ENCODE data around the gene KCNN1. TPM values are rescaled to one million over a fixed set of nuclear protein-coding genes. Genes with fewer than 3 reads are reported as not detected.

Gene KCNN1
- total and polyA plus RNA-seq, 9 of the 15 experiments (the other 6 are each of a cell fraction or from before 2014, with no cell fraction given), result 0.01 to 6.2 (median 0.72) TPM

DNA sequence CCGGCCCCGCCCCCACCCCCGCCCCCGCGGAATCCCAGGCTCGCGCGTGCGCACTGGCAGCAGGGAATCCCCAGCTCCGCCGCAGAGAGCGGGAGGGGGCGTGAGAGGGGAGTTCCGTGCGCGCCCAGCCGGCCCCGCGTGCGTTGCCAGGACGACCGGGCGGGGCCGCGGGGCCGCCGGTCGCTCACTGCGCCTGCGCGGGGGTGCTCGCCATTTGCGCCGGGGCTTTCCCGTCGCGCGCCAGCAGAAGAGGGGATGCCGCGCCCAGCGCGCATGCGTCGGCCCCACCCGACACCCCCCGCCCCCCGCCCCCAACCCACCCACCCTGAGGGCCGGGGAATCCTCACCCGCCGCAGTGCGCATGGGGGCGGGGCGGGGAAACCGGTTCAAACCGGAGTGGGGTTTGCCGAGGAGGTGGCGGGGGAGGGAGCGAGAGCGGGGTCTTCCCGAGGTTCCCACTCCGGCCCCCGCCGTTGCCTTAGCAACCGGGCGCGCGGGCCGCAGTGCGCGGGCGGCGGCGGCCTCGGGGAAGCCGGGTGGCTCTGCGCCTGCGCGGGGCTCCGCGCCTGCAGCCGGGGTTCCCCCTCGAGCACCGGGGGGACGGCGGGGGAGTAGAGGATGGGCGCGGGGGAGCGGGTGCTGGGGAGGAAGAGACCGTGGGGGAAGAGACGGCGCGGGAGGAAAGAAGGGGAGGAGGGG, 18.9 kb upstream of the KCNN1 start:
- peak; percentile 58 for FAIRE-seq
- TF ChIP-seq HCFC1 (IDR thresholded peaks at IDR 0.05; ENCODE audit: low read depth, low read length), result peak; percentile 42
- no peak for TF ChIP-seq CBX3 (IDR thresholded peaks at IDR 0.05; ENCODE audit: borderline replicate concordance in 1 of 2, low read length in 2 of 2)
- TF ChIP-seq EP400 (IDR thresholded peaks at IDR 0.05), result no peak
- 0 out of 4 replicates have a peak, but pooled peaks of 1 of the 2 experiments have one; percentile 41 for TF ChIP-seq KDM4B (IDR thresholded peaks at IDR 0.05; ENCODE audit: borderline replicate concordance in 2 of 2, low read depth in 1 of 2)
- TF ChIP-seq, protein P1, sequence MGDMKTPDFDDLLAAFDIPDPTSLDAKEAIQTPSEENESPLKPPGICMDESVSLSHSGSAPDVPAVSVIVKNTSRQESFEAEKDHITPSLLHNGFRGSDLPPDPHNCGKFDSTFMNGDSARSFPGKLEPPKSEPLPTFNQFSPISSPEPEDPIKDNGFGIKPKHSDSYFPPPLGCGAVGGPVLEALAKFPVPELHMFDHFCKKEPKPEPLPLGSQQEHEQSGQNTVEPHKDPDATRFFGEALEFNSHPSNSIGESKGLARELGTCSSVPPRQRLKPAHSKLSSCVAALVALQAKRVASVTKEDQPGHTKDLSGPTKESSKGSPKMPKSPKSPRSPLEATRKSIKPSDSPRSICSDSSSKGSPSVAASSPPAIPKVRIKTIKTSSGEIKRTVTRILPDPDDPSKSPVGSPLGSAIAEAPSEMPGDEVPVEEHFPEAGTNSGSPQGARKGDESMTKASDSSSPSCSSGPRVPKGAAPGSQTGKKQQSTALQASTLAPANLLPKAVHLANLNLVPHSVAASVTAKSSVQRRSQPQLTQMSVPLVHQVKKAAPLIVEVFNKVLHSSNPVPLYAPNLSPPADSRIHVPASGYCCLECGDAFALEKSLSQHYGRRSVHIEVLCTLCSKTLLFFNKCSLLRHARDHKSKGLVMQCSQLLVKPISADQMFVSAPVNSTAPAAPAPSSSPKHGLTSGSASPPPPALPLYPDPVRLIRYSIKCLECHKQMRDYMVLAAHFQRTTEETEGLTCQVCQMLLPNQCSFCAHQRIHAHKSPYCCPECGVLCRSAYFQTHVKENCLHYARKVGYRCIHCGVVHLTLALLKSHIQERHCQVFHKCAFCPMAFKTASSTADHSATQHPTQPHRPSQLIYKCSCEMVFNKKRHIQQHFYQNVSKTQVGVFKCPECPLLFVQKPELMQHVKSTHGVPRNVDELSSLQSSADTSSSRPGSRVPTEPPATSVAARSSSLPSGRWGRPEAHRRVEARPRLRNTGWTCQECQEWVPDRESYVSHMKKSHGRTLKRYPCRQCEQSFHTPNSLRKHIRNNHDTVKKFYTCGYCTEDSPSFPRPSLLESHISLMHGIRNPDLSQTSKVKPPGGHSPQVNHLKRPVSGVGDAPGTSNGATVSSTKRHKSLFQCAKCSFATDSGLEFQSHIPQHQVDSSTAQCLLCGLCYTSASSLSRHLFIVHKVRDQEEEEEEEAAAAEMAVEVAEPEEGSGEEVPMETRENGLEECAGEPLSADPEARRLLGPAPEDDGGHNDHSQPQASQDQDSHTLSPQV (IDR thresholded peaks at IDR 0.05), result no peak
- peak; percentile 7; the same call in 1 of the 2 replicates for TF ChIP-seq PHF8 (IDR thresholded peaks at IDR 0.05; ENCODE audit: borderline replicate concordance, low read length)
- TF ChIP-seq, protein P2, sequence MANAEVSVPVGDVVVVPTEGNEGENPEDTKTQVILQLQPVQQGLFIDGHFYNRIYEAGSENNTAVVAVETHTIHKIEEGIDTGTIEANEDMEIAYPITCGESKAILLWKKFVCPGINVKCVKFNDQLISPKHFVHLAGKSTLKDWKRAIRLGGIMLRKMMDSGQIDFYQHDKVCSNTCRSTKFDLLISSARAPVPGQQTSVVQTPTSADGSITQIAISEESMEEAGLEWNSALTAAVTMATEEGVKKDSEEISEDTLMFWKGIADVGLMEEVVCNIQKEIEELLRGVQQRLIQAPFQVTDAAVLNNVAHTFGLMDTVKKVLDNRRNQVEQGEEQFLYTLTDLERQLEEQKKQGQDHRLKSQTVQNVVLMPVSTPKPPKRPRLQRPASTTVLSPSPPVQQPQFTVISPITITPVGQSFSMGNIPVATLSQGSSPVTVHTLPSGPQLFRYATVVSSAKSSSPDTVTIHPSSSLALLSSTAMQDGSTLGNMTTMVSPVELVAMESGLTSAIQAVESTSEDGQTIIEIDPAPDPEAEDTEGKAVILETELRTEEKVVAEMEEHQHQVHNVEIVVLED (CRISPR knock-in tag; IDR thresholded peaks at IDR 0.05), result peak; percentile 64; the same call in 1 of the 2 replicates
- TF ChIP-seq ZBTB7A (IDR thresholded peaks at IDR 0.05; ENCODE audit: borderline replicate concordance, control insufficient read depth, low read depth, low read length), result peak; percentile 89
- no peak for TF ChIP-seq ADNP (tag; IDR thresholded peaks at IDR 0.05)
- no peak for TF ChIP-seq SAFB (IDR thresholded peaks at IDR 0.05; ENCODE audit: borderline replicate concordance, low read depth, low read length)
- no peak for TF ChIP-seq KHSRP (IDR thresholded peaks at IDR 0.05)
- TF ChIP-seq GABPB2 (CRISPR knock-in tag; conservative IDR thresholded peaks at IDR 0.05), result no peak
- TF ChIP-seq LARP7 (IDR thresholded peaks at IDR 0.05), result no peak
- TF ChIP-seq, protein P3, sequence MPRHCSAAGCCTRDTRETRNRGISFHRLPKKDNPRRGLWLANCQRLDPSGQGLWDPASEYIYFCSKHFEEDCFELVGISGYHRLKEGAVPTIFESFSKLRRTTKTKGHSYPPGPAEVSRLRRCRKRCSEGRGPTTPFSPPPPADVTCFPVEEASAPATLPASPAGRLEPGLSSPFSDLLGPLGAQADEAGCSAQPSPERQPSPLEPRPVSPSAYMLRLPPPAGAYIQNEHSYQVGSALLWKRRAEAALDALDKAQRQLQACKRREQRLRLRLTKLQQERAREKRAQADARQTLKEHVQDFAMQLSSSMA (CRISPR knock-in tag; IDR thresholded peaks at IDR 0.05), result no peak
- TF ChIP-seq RBM15 (IDR thresholded peaks at IDR 0.05; ENCODE audit: insufficient read depth, low read length), result no peak

More for the DNA sequence above, 18.9 kb upstream of the KCNN1 start:
- Histone ChIP-seq H3K9me3 (replicated peaks; ENCODE audit: control insufficient read depth, insufficient read depth, low read depth, low read length) (no peaks in the 10 kb centered on the region), H3K4me3 (peak overlapping the region; percentile 51), H3K79me2 (ENCODE audit: control insufficient read depth, insufficient read depth, low read length) (no peaks in the 10 kb centered on the region), H4K20me1 (replicated peaks; ENCODE audit: control insufficient read depth, insufficient read depth, low read length) (no peaks in the 10 kb centered on the region), H3K36me3 (ENCODE audit: control insufficient read depth, insufficient read depth, low read length) (peaks cover 14% of the 10 kb centered on the region; the same call in 2 of the 3 replicates), H3K9me1 (ENCODE audit: control insufficient read depth, insufficient read depth, low read length) (no peaks in the 10 kb centered on the region), H2AFZ (ENCODE audit: low read depth, low read length) (0 out of 2 replicates have a peak overlapping the region, but pooled peaks have one; percentile 29), H3K27me3 (ENCODE audit: control insufficient read depth in 2 of 2, insufficient read depth in 2 of 2, low read length in 2 of 2) (no peaks in the 10 kb centered on the region), H3K9ac (ENCODE audit: insufficient read depth in 1 of 2, low read depth in 2 of 2, low read length in 2 of 2) (0 out of 4 replicates have a peak overlapping the region, but pooled peaks of 1 of the 2 experiments have one; percentile 55), H3K27ac (ENCODE audit: extremely low read depth, low read depth, low read length) (peak overlapping the region; percentile 31; the same call in 1 of the 3 replicates), H3K4me2 (ENCODE audit: insufficient read depth, low read length) (peak overlapping the region; percentile 86; the same call in 1 of the 2 replicates), H3K4me1 (replicated peaks in 1 of 2; ENCODE audit: control insufficient read depth in 2 of 2, insufficient read depth in 2 of 2, low read length in 2 of 2) (peaks cover 58 to 80% of the 10 kb centered on the region in 2 experiments)
- POLR2A ChIA-PET, result interaction anchor here (0.8 to 1.2 kb wide), 2 partner anchors 16 to 89 kb away, joined by 3 read pairs; partner anchors contain the start of genes CCDC124 and RPL18A
- BruUV-seq (replicated peaks), result no TSS peak
- CTCF ChIA-PET (ENCODE audit: low intra/inter-chr PET ratio), result interaction anchor here (2.8 kb wide), 1 partner anchor 49 kb away, joined by 26 read pairs; no protein-coding TSS in a partner anchor
- intact Hi-C loops (cut with micrococcal nuclease), result loop anchor here (2.0 to 10.0 kb wide), 2 partner anchors 49 to 207 kb away; partner anchors contain the start of gene PIK3R2
- in situ Hi-C loops (cut with MboI), result loop anchor here (10.0 kb wide), 1 partner anchor 47 kb away; no protein-coding TSS in a partner anchor
- ATAC-seq (peak; percentile 68), DNase-seq (ENCODE audit: extremely low read depth in 1 of 4, low spot score in 3 of 4) (peak; percentile 96 to 99 (median 96))
- WGBS (ENCODE audit: insufficient coverage, low coverage, missing lambda C conversion rate), result 0% methylated on average over 5 of the region's 92 CpGs

Measured in K562 (cell line).